ENCODE data around the gene SIK2. TPM values are rescaled to one million over a fixed set of nuclear protein-coding genes. Genes with fewer than 3 reads are reported as not detected.
A peak's percentile ranks its signal among the peaks of the same experiment; 100 is the strongest.

SIK2 gene
- polyA plus RNA-seq, 6 donors from 2014 or later: 0.09 to 1.0 (median 0.31) TPM

- peak overlapping the region; percentile 81 to 97 (median 92) for H3K27ac Mint-ChIP-seq
- ATAC-seq (ENCODE audit: low read depth in 2 of 2) (peak; percentile 67 to 70), DNase-seq (peak; percentile 59)
- no peaks in the 10 kb centered on the region for H3K36me3 Mint-ChIP-seq
- no peaks in the 10 kb centered on the region for H3K27me3 Mint-ChIP-seq
- H3K4me1 Mint-ChIP-seq: peaks cover 22 to 24% (median 23%) of the 10 kb centered on the region in 3 donors
- no peaks in the 10 kb centered on the region for H3K9me3 Mint-ChIP-seq
- peak overlapping the region in 4 of 8 donors; percentile 16 to 80 (median 64) for H3K4me3 Mint-ChIP-seq
Measured at GRCh38 chr11:111777094-111778046, 175.1 kb downstream of the SIK2 start.

- peak overlapping the region in 1 of 8 donors; percentile 37 for H3K4me3 Mint-ChIP-seq
- no peaks in the 10 kb centered on the region for H3K9me3 Mint-ChIP-seq
- no peaks in the 10 kb centered on the region for H3K27me3 Mint-ChIP-seq
- H3K27ac Mint-ChIP-seq: peak overlapping the region in 3 of 6 donors; percentile 54 to 88 (median 68)
- no peak for ATAC-seq (ENCODE audit: low read depth in 2 of 2)
- no peaks in the 10 kb centered on the region for H3K36me3 Mint-ChIP-seq
- no peak for DNase-seq
- H3K4me1 Mint-ChIP-seq: peaks cover 22 to 24% (median 23%) of the 10 kb centered on the region in 3 donors
Measured at GRCh38 chr11:111778047-111778558, 175.9 kb downstream of the SIK2 start.

- no peak for DNase-seq
- no peaks in the 10 kb centered on the region for H3K36me3 Mint-ChIP-seq
- ATAC-seq (ENCODE audit: low read depth in 2 of 2): no peak
- no peak overlapping the region for H3K4me3 Mint-ChIP-seq
- no peaks in the 10 kb centered on the region for H3K27me3 Mint-ChIP-seq
- no peak overlapping the region for H3K27ac Mint-ChIP-seq
- peaks cover 22 to 24% (median 23%) of the 10 kb centered on the region in 3 donors for H3K4me1 Mint-ChIP-seq
- no peaks in the 10 kb centered on the region for H3K9me3 Mint-ChIP-seq
Measured at GRCh38 chr11:111779118-111779517, 176.9 kb downstream of the SIK2 start.

Other genes with a start within 250 kb of the SIK2 start
- 100 to 1,000 TPM in 2 of 6 donors, 10 to 100 TPM in 4; 63.6 to 114 (median 89.3) TPM for gene POU2AF1, start 223.2 kb upstream of the SIK2 start, polyA plus RNA-seq (ENCODE audit: low read depth in 6 of 6)
- not detected for gene BTG4, start 90.1 kb upstream of the SIK2 start, polyA plus RNA-seq (ENCODE audit: low read depth in 6 of 6)
- not detected for gene HOATZ, start 87.7 kb upstream of the SIK2 start, polyA plus RNA-seq (ENCODE audit: low read depth in 6 of 6)
- gene LAYN, start 61.7 kb upstream of the SIK2 start, polyA plus RNA-seq (ENCODE audit: low read depth in 6 of 6): not detected
- 10 to 100 TPM; 14.8 to 23.0 (median 18.6) TPM for gene PPP2R1B, start 163.9 kb downstream of the SIK2 start, polyA plus RNA-seq (ENCODE audit: low read depth in 6 of 6)